GM18951 (cell line): ENCODE results near the gene ENOX1.

Experiments used
- POLR2A ChIP-seq: IDR thresholded peaks from 4 replicates; pipeline ENCODE4 v1.6.1; 2011; ENCODE audit warnings: mild to moderate bottlenecking; ENCODE audit not compliant: insufficient read length, insufficient read depth; ENCODE audit errors: extremely low read depth
- in situ Hi-C: fragments of 300-500 bp; cut with MboI; formaldehyde crosslinking; loops from one replicate; pipeline ENCODE4 v1.12.0; 2022; ENCODE audit warnings: low sequenced_read_pairs, mixed read lengths, inconsistent platforms; ENCODE audit not compliant: unreplicated experiment

ENOX1 gene

DNA sequence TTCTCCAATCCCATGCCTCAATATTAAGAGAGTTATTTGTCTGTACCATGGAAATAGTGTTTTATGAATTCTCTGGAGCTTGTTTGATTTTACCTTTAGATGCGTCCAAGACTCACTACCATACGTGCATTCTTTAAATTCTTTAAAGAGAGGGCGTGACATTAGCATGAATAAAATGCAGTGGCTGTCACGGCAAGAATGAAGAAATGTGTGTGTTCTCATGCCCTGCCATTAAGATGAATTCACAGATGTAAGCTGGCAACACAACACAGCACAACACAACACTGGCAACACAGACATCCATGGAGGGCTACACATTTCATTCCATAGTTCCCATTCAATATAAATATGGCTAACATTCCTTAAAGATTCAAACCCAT lies 213.4 kb downstream of the ENOX1 start:
- TF ChIP-seq POLR2A, result no peak
- in situ Hi-C loops, result no loop called here

DNA sequence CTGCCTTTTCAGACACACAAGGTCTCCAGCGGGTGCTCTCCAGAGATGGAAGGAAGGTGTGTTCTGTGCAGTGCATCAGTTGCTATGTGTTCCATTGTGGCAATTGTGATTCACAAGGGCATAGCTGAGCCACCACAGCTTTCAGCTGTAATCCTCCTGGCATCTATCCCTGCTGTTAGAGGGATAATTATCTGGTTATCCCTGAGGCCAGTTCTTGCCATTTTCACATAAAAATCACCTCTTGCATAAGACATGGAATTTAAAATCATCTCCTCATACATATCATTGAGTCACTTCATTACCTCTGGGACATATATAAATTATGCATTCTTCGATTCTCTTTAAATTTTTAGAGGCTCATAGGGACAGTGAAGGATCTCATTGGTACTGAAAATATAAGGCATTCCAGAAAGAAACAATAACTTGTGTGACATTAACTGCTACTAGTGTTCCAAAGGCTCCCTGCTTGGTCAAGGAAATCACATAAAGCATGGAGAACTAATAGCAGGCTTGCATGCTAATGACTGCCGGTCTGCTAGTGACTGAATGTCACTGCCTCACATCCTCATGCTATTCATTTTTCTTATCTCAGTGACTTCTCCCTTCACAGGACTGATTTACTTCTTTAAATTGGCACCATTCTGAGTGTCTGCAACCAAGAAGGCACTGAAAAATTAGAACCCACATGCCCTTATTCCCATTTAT lies 214.0 kb downstream of the ENOX1 start:
- no peak for TF ChIP-seq POLR2A
- in situ Hi-C loops, result no loop called here

DNA sequence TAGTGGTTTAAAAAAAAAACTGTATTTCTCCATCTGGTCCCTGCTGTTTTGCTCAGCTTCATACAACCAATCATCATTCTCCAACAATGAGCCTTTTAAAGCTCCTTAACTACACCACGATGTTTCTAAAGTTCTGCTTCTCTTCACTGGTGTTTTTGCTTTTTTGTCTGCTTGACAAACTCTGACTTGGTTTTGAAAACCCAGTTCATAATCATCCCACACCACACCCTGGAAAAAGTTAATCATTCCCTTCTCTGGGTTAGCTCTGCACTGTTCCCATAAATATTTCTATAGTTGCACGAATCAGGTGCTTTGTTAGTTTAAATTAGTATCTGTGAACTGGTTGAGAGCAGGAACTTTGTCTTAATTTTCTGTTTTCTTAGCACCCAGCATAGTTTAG lies 217.1 kb downstream of the ENOX1 start:
- TF ChIP-seq POLR2A, result no peak
- in situ Hi-C loops, result no loop called here

DNA sequence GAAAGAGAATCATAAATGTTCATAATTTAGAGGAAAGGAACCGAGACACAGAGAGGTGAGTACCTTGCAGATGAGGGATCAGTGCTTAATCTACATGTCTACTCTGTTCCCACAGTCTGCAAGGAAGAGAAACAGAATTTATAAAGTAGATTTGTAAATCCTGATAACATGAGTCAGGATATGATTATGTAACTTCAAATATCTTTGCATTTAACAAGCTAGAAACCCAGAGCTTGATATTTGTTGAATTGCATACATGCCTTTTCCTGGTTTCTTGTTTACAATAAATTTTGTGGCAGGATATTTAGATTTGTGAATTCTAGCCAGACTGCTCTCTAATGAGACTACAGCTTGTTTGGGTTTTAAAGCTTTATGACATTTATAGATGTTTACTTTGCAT lies 219.2 kb downstream of the ENOX1 start:
- no peak for TF ChIP-seq POLR2A
- in situ Hi-C loops, result no loop called here

DNA sequence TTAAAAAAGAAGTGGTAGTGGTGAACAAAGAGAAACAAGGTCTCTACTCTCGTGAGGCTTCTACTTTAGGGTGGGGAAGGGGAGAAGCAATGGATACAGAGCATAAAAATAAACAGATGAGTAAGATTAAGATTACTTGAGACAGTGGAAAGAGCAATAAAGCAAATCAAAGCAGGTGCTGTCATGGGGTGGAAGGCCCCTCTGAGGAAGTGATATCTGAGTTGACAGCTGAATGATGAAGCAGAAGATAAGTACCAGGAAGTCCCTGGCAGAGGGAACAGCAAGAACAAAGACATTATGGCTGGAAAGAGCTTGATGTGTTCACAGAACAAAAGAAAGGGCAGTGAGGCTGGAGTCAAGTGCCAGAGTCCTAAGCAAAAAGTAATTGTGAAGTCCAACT lies 221.8 kb downstream of the ENOX1 start:
- in situ Hi-C loops, result no loop called here
- TF ChIP-seq POLR2A, result no peak

DNA sequence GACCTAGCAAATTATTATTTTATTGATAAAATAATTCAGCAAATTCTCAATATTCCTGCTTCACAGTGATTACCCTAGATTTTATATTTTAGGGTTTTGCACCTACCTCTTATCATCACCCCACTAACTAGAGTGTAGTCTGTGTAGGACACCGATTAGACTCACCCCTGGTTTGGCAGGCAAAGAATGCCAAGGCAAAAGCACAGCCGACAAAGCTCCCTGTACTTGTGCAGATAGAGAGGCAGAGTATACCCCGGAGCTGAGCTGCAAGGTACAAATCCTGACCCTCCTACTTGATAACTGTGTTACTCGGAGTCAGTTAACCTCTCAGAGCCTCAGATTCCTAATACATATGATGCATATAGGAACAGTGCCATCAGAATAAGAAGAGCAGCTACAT lies 225.7 kb downstream of the ENOX1 start:
- in situ Hi-C loops, result no loop called here
- TF ChIP-seq POLR2A, result no peak

DNA sequence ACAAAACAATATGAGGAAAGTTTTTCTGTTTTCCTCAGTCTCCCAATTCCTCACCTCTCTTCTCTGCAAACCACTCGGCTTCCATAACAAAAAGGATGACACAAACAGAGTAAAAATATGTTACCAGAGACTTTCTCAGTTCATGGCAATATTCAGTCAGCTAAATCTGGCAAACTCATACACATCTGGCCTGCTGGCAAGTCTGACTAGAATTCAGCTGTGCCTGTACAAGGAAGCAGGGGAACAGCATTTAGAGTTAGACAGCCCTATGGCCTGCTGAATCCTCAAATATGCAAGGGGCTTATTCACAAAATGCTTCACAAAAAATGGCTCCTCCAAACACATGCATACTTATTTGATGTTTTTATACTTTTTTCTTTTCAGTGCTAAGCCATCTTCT lies 227.8 kb downstream of the ENOX1 start:
- no peak for TF ChIP-seq POLR2A
- in situ Hi-C loops, result no loop called here

DNA sequence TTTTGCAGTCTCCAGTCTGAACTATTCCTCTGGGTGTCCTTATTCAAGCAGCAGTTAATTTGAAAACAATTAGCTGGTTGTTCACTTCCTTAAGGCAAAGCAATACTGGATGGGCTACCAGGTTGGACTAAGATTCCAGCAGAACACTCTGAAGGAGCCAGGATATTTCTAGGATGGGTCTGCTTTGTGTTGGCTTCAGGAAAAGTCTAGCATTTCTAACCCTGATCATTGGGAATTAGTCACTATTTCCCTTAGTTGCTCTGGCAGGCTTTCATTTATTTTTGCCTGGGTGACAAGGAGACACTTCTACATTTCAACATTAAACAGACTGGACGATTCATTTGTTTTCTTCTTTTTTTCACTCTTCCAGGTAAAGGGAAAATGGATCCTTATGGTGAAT lies 228.4 kb downstream of the ENOX1 start:
- TF ChIP-seq POLR2A, result no peak
- in situ Hi-C loops, result no loop called here

DNA sequence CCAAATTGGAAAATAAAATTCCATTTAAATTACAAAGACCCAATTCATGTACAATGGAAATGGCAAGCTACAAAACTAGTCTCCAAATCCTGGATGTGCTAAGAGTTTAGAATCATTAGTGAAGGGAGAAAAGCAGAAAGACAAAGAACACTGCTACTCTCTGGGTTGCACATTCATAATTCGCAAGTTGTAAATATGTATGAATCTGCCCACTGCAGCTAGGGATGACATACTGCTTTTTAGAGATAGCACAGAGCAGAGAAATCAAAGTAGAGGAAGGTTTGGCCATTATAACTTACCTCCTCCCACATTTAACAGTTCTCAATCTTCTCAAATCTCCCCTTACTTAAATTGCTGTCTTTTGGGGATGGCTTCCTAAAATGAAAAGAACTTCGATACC lies 231.1 kb downstream of the ENOX1 start:
- in situ Hi-C loops, result no loop called here
- TF ChIP-seq POLR2A, result no peak

DNA sequence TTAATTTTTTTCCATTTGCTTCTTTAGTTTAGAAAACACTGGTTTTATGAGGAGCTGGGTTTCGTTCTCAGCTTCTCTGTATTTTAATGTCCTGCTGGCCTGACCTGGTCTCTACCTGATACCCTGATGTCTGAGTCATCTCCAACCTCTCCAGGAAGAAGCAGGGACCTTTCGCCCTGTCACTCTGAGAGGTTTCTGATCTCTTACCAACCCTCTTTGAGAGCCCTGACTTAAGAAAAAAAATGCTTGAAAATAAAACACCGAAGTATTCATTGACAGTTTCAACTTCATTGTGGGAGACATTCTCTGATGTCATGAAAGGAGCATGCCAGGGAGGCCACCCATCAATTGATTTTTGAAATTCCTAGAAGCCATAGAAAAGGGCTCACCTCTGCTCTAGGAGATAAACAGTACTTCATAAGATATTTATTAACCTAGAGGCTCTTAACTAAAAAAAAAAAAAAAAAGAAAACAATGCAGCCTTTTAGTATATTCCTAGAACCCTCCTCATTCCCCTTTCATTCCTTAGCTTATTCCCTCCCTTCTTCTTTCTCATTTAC lies 234.8 kb downstream of the ENOX1 start:
- TF ChIP-seq POLR2A, result no peak
- in situ Hi-C loops, result no loop called here

DNA sequence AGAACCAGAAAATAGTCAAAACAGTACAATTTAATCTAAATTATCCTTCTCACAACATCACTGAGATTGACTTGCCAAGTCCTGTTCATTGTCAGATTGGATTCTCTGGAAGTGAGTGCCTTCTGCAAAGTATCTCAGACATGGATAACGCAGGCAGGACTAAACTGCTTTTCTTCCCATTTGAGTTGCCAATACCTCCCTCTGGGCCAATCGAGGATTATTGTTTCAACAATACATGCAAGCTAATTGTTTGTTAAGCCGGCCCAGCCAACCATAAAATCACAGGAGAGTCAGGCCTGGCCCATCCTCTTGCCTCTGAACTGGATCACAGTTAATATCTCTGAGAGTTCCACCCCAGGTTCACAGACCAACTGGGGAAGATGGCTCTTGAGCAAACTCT lies 240.0 kb downstream of the ENOX1 start:
- TF ChIP-seq POLR2A, result no peak
- in situ Hi-C loops, result no loop called here

DNA sequence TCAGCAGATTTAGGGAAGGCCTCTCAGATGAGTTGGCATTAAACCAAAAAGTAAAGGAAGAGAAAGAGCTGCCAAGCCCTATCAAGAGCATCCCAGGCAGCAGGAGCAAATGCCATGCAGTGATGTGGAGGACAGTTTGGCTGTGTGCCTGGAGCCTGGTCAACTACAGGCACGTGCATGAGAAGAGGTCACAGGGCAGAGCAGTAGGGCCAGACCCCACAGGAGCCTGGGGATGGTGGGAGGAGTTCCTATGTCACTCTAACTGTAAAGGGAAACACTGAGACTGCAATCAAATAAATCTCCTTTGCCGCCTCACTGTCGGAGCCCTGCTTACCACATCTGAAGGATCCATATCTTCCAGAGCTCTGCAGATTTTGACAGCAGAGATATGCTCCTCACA lies 240.5 kb downstream of the ENOX1 start:
- in situ Hi-C loops, result no loop called here
- no peak for TF ChIP-seq POLR2A

DNA sequence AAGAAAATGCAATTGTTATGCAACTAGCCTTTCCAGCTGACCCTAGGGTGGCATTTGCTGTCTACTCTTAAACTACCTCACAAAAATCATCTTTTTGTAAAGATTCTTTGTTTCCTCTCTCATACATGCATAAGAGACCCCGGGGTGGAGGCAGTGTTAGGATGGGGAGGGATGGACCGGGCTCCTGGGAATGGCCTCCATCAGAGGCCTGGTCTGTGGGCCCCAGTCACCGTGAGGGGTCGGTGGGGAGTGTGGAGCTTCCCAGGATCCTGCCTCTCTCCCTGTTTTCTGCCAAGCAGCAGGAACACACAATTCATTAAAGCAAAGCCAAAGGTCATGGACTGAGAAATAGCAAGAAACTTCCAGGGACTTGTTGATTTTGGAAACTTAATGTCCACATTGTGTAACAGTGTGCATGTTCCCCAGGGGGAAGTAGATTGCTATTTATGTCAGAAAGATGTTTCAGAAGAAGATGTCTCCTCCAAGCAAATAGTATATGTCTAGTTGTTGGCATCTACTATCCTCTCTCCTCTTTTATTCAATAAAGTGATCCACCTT lies 241.4 kb downstream of the ENOX1 start:
- in situ Hi-C loops, result no loop called here

DNA sequence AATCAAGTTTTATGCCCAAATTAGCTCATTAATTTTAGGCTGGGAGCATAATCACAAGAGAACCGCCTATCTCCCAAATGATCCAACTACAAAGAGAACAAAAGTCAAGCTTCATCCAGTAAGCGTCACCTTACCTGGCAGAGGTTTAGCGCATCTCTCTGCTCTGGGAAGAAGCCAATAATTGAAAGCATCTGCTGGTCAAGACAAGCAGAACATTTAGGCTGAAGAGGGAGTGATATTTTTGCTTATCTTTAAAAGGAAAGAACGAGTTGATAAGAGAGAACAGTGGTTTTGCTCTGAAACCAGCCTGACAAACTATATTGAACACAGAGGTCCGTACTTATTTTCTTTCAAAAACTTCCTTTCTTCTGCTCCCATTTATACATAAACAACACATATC lies 242.1 kb downstream of the ENOX1 start:
- in situ Hi-C loops, result no loop called here
- TF ChIP-seq POLR2A, result no peak

More for the DNA sequence above, 241.4 kb downstream of the ENOX1 start:
- TF ChIP-seq POLR2A, result no peak
